ENCODE measurements around the gene COL23A1. TPM values are rescaled to one million over a fixed set of nuclear protein-coding genes. Genes with fewer than 3 reads are reported as not detected.

The COL23A1 gene
- total and polyA plus RNA-seq, 2 of the 8 experiments (the other 6 are each of a cell fraction or from before 2014, with no cell fraction given), result 3.1 to 4.7 TPM

DNA sequence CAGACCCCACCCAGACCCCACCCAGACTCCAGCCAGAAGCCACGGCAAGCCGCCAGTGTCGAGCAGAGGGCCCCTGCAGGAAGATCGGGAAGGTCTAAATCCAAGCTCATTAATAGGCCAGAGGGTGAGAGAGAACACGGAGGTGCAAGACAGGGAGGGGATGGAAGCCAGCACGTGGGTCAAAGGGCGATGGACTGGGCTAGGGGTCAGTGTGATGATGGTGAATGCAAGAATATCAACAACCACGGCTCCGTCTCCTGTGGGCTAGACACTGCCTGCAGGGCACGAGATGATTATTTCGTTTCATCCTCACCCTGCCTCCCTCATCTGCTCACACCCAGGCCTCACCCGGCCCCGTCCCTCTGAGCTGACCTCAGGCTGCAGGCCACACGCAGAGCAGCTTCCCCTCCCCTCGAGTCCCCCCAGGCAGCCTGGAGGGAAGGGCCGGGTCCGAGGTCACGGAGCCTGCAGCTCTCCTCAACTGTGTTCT lies 122.0 kb downstream of the COL23A1 start:
- Histone ChIP-seq H3K23me2 (ENCODE audit: low read depth, low read length) (no peaks in the 10 kb centered on the region; the same call in 1 of the 2 replicates), H3K79me1 (ENCODE audit: low read depth, low read length) (no peaks in the 10 kb centered on the region), H3K27me3 (replicated peaks in 1 of 4; ENCODE audit: control insufficient read depth in 3 of 4, extremely low read depth in 1 of 4, insufficient read depth in 3 of 4, low read length in 3 of 4) (no peaks in the 10 kb centered on the region), H2BK20ac (ENCODE audit: low read length) (no peak overlapping the region), H3K4ac (replicated peaks; ENCODE audit: insufficient read length, low read depth, low read length) (no peak overlapping the region), H3K4me1 (replicated peaks in 1 of 4; ENCODE audit: control insufficient read depth in 3 of 4, insufficient read depth in 4 of 4, low read length in 3 of 4) (peaks cover 0 to 4% (median 1%) of the 10 kb centered on the region in 4 experiments; a peak in 3 of 7 replicates), H2AK5ac (ENCODE audit: low read depth, low read length) (peak overlapping the region; percentile 39; the same call in 1 of the 2 replicates), H4K8ac (ENCODE audit: extremely low read depth, insufficient read depth, low read length) (no peak overlapping the region), H3K23ac (ENCODE audit: insufficient read length) (no peak overlapping the region), H3K36me3 (ENCODE audit: control insufficient read depth in 2 of 4, insufficient read depth in 4 of 4, low read length in 3 of 4) (no peaks in the 10 kb centered on the region), H2BK12ac (ENCODE audit: low read depth, low read length) (no peak overlapping the region), H3K14ac (ENCODE audit: insufficient read length) (no peak overlapping the region), H3K56ac (replicated peaks; ENCODE audit: insufficient read length, low read depth, low read length) (no peak overlapping the region), H3K18ac (ENCODE audit: extremely low read depth, low read length) (no peak overlapping the region), H3K4me2 (ENCODE audit: insufficient read depth in 1 of 2, low read depth in 2 of 2, low read length in 2 of 2) (no peak overlapping the region), H4K5ac (ENCODE audit: insufficient read length, low read depth, low read length) (no peak overlapping the region), H3K9me3 (ENCODE audit: insufficient read depth in 2 of 2, low read depth in 1 of 2, low read length in 1 of 2) (no peaks in the 10 kb centered on the region), H2BK5ac (ENCODE audit: low read depth, low read length) (no peak overlapping the region), H4K91ac (replicated peaks; ENCODE audit: insufficient read length, low read length) (no peak overlapping the region), H2BK120ac (replicated peaks; ENCODE audit: low read depth, low read length) (no peak overlapping the region), H4K20me1 (replicated peaks in 1 of 2; ENCODE audit: control insufficient read depth in 1 of 2, insufficient read depth in 2 of 2, low read length in 2 of 2) (no peaks in the 10 kb centered on the region), H3K4me3 (ENCODE audit: extremely low read depth in 1 of 4, insufficient read depth in 2 of 4, low read depth in 3 of 4, low read length in 4 of 4) (no peak overlapping the region), H3K79me2 (ENCODE audit: control insufficient read depth in 1 of 2, insufficient read depth in 2 of 2, low read length in 2 of 2) (no peaks in the 10 kb centered on the region), H2AFZ (ENCODE audit: low read length) (no peak overlapping the region), H3K27ac (ENCODE audit: low read depth, low read length) (no peak overlapping the region), H2BK15ac (ENCODE audit: low read length) (no peak overlapping the region), H3K9ac (replicated peaks in 1 of 4; ENCODE audit: extremely low read depth in 1 of 4, low read depth in 3 of 4, low read length in 3 of 4) (no peak overlapping the region)
- ChIA-PET POLR2A (ENCODE audit: partially characterized antibody) (no interaction called here), CTCF (ENCODE audit: partially characterized antibody) (interaction anchor here (0.9 to 5.4 kb wide), 5 partner anchors 30 to 233 kb away, joined by 3 to 17 read pairs (median 4); partner anchors contain the start of gene COL23A1)
- FAIRE-seq (no peak), DNase-seq (ENCODE audit: low read depth in 1 of 2, low spot score in 2 of 2) (no peak)
- TF ChIP-seq SP1 (IDR thresholded peaks at IDR 0.05; ENCODE audit: low read depth, low read length) (no peak), PHF8 (conservative IDR thresholded peaks at IDR 0.05; ENCODE audit: low read depth, low read length) (no peak), HDAC2 (IDR thresholded peaks at IDR 0.05; ENCODE audit: borderline replicate concordance in 1 of 2, low read depth in 2 of 2, low read length in 2 of 2) (no peak), CTCF (IDR thresholded peaks at IDR 0.05; ENCODE audit: control extremely low read depth in 1 of 3, insufficient read depth in 1 of 3, low read depth in 1 of 3, low read length in 3 of 3) (no peak), CBX5 (IDR thresholded peaks at IDR 0.05; ENCODE audit: low read depth, low read length) (no peak), TAF1 (IDR thresholded peaks at IDR 0.05; ENCODE audit: low read depth, low read length) (no peak), CEBPB (IDR thresholded peaks at IDR 0.05; ENCODE audit: low read depth, low read length) (no peak)
- 85% methylated on average over 17 of the region's 18 CpGs; no CpG with 5 or more reads in 1 of the 2 experiments for WGBS, 2 experiments (ENCODE audit: extremely low coverage in 1 of 2, insufficient coverage in 1 of 2, insufficient read length in 1 of 2, insufficient replicate concordance in 2 of 2, low coverage in 1 of 2, low lambda C conversion rate in 2 of 2, missing lambda C conversion rate in 1 of 2)

Data from H1 (cell line).